Cerebellar nuclear complex (tissue), 1 donor: Measurements from ENCODE around the gene ABCC4.

ENCODE experiments used
- DNase-seq, 2 experiments: peaks; one replicate each; lab custom pipeline; 2025; lab: John Stamatoyannopoulos, UW

ABCC4 gene

DNA sequence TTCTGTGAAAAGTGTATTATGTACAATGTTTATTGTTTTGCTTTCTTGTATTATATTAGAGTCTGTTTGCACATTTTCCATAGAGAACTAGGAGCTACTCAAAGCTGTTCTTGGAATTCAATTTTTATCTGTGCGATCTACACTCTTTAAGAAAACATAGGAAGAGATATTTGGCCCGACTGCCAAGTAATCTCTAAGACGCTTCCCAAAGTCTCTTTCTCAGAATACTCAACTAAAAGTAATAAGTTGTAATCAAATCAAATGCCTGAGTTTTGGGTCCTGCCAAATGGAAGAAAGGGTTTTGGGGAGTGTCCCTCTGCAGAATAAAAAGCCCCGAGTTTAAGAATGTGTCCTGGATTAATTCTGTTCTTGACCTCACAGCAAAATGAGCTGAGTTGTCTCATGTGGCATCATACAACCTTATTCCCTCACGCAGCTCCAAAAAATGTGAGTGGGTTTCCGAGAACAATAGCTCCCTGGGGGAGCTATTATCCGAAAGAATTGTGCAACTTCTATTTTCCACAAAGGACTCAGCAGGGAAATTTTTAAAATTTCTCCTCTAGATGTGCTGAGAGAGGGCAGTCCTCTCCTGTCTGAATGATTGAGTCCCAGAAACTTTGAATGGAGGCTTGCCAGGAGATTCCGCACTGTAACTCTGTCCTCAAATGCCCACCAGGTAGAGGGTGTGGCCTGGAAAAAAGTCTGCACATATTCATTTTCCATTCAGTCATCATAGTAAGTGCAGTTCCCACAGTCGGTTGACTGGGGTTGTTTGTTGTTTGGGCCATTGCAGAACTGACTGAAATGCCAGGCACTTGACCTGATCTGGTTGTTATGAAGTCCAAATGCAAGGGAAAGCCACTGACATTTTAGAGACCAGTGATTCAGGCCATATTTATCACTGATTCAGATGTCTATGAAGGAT, 309.0 kb downstream of the ABCC4 start:
- no peak for DNase-seq

DNA sequence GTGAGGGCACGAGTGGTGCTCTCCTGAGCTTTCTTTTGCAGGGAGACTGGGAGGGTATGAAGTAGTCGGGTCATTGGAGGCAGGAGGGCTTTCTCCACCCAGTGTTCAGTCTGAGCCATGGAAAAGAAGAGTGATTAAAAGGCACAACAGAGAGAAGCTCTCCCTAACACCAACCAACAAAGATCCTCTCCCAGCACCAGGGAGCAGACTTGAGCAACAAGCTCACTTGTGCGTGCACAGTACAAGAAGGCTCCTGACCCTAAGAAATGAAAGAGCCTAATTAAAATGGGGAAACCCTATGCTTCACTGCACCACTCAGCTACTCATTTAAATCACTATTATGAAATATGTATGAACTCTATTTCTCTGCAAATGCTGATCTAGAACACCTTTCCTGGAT, 312.6 kb downstream of the ABCC4 start:
- DNase-seq: no peak

DNA sequence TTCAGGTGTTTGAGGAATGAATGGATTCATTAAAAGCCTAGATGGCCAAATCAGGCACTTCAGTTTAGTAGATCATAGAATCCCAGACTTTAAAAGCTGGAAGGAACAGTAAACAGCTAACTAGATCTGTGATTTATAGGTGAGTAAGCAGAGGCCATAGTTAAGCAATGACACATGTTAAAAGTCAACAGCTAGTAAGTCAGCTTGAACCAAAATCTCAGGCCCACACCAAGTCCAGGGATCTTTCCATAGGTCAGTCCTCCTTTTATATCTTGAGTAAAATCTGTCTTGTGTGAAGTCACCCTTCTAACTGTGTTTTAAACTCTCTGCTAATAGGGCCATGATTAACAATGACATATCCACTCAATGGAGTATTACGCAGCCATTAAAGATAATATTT, 313.4 kb downstream of the ABCC4 start:
- DNase-seq: no peak

DNA sequence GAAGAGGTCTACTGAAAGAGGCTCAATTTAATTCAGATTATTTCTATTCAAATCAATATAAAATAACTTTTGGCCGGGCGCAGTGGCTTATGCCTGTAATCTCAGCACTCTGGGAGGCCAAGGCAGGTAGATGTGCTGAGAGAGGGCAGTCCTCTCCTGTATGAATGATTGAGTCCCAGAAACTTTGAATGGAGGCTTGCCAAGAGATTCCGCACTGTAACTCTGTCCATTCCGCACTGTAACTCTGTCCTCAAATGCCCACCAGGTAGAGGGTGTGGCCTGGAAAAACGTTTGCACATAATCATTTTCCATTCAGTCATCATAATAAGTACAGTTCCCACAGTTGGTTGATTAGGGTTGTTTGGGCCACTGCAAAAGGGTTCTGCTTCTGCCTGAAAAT, 314.2 kb downstream of the ABCC4 start:
- no peak for DNase-seq

DNA sequence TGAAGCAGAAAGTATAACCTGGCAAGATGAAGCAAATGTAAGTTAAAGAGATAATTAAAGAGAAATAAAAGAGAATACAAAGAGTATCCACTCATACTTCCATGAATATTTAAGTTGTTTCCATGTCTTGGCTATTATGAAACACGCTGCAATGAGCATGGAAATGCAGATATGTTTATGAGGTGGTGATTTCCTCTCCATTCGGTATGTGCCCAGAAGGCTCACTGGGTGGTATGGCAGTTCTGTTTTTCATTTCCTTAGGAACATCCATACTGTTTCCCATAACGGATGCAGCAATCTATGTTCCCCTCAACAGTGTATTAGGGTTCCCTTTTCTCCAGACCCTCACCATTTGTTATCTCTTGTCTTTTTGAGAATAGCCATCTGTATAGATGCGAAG, 316.3 kb downstream of the ABCC4 start:
- no peak for DNase-seq

DNA sequence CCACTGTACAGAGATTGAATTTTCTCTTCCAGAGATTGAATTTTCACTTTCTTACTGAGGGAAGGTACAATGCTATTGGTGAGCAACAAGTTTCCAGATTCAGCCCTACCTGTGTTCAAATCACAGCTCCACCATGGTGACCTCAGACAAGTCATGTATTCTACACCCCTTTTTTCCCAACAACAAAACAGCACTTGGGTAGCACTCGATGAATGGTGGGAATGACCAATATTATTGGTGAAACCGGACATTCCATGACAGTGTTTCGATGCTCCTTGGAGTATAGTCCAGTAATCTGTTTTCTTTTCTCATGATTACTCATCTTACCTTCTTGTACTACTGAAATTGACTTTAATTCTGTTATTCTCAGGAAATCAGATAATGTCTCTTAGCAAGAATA, 322.7 kb downstream of the ABCC4 start:
- no peak for DNase-seq

DNA sequence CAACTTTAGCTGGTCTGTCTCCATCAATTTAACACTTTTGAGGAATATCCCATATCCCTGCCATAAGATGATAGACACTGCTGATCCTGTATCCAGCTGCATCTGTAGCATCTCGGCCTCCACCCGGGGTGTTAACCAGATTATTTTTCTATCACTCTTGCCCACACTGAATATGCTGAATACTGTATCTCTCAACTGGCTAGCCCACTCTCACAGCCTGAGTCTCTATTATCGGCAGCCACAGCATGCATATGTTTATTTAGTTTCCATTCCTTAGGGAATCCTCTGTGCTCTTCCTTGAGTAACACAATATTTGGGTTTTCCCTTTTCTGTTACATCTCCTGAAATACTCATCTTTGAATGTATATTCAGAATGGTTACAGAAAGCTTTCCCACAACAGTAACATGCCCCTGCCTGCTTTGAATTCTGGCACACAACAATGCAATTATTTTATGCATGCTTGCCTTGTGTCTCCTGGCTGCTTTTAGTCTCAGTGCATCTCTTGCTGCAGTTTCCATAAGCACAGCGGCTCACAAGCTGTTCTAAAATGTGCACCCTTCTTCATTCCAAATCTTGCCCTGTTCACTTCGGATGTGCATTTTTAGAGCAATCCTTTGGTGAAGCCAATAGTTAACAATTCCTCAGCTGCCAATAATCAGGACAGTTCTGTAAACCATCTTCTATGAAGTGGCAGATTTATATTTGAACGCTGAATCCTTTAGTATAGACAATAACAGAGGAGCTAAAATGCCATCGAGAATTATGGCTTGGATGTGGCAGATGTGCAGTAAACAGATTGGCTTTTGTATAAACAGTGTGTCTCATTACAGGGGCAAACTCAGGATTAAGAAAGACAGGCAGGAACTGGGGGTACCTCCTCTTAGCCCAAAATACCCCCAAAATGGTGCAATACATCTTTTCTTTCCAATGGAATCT, 327.0 kb downstream of the ABCC4 start:
- DNase-seq: no peak

DNA sequence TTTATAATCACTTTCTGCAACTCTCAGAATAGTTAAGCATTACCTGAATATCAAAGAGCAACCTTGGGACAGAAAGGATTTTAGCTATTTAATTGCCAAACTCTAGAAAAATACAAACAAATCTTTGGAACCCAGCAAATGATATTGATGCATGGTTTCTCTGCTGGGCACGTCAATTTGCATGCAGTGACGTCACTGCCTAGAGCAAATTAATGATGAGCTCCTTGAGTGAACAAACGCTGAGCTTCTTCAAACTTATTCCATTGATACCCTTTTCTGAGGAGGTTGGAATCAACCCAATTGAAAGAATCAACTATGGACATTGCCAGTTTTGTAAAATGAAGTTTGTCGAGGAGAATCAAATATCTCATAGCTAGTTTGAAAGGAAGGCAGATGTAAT, 329.0 kb downstream of the ABCC4 start:
- DNase-seq: no peak
